Activated B cell treated with CpG ODN at 0.5 μM for 24 hours (primary cell): ENCODE results near the gene OR14K1. TPM values are rescaled to one million over a fixed set of nuclear protein-coding genes. Genes with fewer than 3 reads are reported as not detected.
"Not testable (repeated sequence)": the region's sequence is repeated elsewhere in the genome, so short reads cannot be mapped to it uniquely, and the experiment has no call there.

ENCODE experiments used
- ATAC-seq: fragments of 200-7000 bp; cut with Tn5 transposase; one replicate; pipeline ENCODE4 v1.10.0; 2021; ENCODE audit warnings: low read depth, mild to moderate bottlenecking, moderate library complexity
- CTCF ChIA-PET: fragments of 350-600 bp; sonication (Branson Sonifier 250); formaldehyde crosslinking; loops from one replicate; lab custom pipeline; 2021; ENCODE audit warnings: antibody characterized with exemption; lab: Charles Lee
- POLR2A ChIA-PET: fragments of 350-600 bp; sonication (Branson Sonifier 250); formaldehyde crosslinking; loops from one replicate; lab custom pipeline; 2021; ENCODE audit warnings: antibody characterized with exemption; lab: Charles Lee
- DNase-seq: peaks from one replicate; pipeline ENCODE4 v3.0.0; 2022
- H3K27ac Mint-ChIP-seq: one replicate; pipeline ENCODE4 v1.8.0; 2020; ENCODE audit warnings: mixed read lengths
- H3K27me3 Mint-ChIP-seq: one replicate; pipeline ENCODE4 v1.8.0; 2021; ENCODE audit warnings: mixed read lengths
- H3K36me3 Mint-ChIP-seq: one replicate; pipeline ENCODE4 v1.8.0; 2021; ENCODE audit warnings: low read depth, mixed read lengths
- H3K4me1 Mint-ChIP-seq: one replicate; pipeline ENCODE4 v1.8.0; 2021; ENCODE audit warnings: mixed read lengths
- H3K4me3 Mint-ChIP-seq: one replicate; pipeline ENCODE4 v1.8.0; 2020; ENCODE audit warnings: mild to moderate bottlenecking, mixed read lengths
- H3K9me3 Mint-ChIP-seq: one replicate; pipeline ENCODE4 v1.8.0; 2020; ENCODE audit warnings: mixed read lengths
- intact Hi-C: fragments of 100-400 bp; cut with micrococcal nuclease; formaldehyde crosslinking; loops from one replicate; pipeline ENCODE4 v1.15.1; 2024
- total RNA-seq: library from RNA; stranded (reverse); gene quantifications from 2 replicates; pipeline ENCODE4 v1.2.3, GENCODE V29; 2022
- TF ChIP-seq, protein P1 (sequence below): fragments of 200-600 bp; IDR thresholded peaks from one replicate; pipeline ENCODE4 v1.8.0; 2022; ENCODE audit warnings: antibody characterized with exemption, mild to moderate bottlenecking

OR14K1 gene
- total RNA-seq, 1 donor from 2014 or later: not detected

DNA sequence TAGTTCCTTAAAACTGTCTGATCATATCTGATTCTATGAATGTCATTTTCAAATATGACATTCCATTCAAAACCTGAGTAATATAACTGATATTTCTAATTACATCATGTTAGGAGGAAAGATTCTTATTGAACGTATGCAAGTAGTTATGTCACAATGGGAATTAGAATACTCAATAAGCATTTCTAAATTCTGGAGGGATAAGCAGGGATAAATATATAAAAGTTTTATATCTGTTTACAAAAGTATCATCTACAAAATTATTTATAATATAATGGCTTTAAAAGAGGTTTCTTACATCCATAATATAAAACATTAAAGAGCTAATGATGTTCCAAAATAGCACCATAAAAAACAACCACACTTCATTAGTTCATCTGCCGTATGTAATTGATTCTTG, 9.6 kb downstream of the OR14K1 start, which contains the start of gene OR14A2:
OR14A2 (minus strand) TSS at position 101 of the 400 bp plus-strand sequence.
- no peak within 1 kb of the TSS for H3K27ac Mint-ChIP-seq
- intact Hi-C loops: no loop called here
- no peak within 1 kb of the TSS for H3K4me3 Mint-ChIP-seq
- TF ChIP-seq, protein P1, sequence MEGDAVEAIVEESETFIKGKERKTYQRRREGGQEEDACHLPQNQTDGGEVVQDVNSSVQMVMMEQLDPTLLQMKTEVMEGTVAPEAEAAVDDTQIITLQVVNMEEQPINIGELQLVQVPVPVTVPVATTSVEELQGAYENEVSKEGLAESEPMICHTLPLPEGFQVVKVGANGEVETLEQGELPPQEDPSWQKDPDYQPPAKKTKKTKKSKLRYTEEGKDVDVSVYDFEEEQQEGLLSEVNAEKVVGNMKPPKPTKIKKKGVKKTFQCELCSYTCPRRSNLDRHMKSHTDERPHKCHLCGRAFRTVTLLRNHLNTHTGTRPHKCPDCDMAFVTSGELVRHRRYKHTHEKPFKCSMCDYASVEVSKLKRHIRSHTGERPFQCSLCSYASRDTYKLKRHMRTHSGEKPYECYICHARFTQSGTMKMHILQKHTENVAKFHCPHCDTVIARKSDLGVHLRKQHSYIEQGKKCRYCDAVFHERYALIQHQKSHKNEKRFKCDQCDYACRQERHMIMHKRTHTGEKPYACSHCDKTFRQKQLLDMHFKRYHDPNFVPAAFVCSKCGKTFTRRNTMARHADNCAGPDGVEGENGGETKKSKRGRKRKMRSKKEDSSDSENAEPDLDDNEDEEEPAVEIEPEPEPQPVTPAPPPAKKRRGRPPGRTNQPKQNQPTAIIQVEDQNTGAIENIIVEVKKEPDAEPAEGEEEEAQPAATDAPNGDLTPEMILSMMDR: no peak
- ChIA-PET POLR2A (no interaction called here), CTCF (no interaction called here)
- DNase-seq (no peak), ATAC-seq (no peak)
- no peaks in the 10 kb centered on the region for H3K36me3 Mint-ChIP-seq
- H3K4me1 Mint-ChIP-seq: no peaks in the 10 kb centered on the region
- peaks cover 21% of the 10 kb centered on the region for H3K9me3 Mint-ChIP-seq
- H3K27me3 Mint-ChIP-seq: no peaks in the 10 kb centered on the region

DNA sequence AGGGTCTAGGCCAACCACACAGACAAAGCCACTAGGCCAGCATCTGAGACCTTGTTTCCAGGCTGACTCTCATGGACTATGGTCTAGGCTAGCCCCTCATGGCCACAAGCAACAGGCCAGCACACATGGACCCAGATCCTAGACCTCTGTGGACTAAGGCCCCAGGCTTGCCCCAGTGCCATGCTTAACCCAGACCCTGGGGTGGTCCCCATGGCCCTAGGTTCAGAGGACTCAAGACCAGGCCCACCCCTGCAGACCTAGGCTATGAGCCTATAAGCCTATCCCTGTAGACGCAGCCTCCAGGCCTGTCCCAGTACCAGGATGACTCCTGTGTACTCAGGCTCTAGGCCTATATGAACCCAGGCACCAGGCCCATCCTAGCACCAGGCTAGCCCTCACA, 11.5 kb downstream of the OR14K1 start:
- no peak overlapping the region for H3K27ac Mint-ChIP-seq
- H3K36me3 Mint-ChIP-seq: no peaks in the 10 kb centered on the region
- DNase-seq (no peak), ATAC-seq (no peak)
- intact Hi-C loops: no loop called here
- CTCF ChIA-PET: no interaction called here
- no peaks in the 10 kb centered on the region for H3K27me3 Mint-ChIP-seq
- POLR2A ChIA-PET: no interaction called here
- H3K4me1 Mint-ChIP-seq: no peaks in the 10 kb centered on the region
- H3K4me3 Mint-ChIP-seq: no peak overlapping the region
- TF ChIP-seq, protein P1: no peak
- H3K9me3 Mint-ChIP-seq: peaks cover 21% of the 10 kb centered on the region

DNA sequence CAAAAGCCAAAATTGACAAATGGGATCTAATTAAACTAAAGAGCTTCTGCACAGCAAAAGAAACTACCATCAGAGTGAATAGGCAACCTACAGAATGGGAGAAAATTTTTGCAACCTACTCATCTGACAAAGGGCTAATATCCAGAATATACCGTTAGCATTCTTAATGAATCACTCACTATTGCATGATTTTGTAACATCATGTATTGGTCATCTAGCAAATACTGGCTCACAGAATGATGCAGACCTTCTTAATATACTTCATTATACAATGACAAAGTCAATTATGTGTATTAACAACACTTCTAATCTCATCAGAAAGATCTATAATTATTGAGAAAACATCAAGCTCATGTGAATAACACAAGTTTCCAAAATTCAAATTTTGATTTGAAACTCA, 15.9 kb downstream of the OR14K1 start:
- ATAC-seq, intact Hi-C loops, DNase-seq, CTCF ChIA-PET, H3K36me3 Mint-ChIP-seq, H3K27me3 Mint-ChIP-seq, POLR2A ChIA-PET, H3K4me3 Mint-ChIP-seq, H3K27ac Mint-ChIP-seq, H3K4me1 Mint-ChIP-seq: not testable (repeated sequence)
- peaks cover 19% of the 10 kb centered on the region for H3K9me3 Mint-ChIP-seq

DNA sequence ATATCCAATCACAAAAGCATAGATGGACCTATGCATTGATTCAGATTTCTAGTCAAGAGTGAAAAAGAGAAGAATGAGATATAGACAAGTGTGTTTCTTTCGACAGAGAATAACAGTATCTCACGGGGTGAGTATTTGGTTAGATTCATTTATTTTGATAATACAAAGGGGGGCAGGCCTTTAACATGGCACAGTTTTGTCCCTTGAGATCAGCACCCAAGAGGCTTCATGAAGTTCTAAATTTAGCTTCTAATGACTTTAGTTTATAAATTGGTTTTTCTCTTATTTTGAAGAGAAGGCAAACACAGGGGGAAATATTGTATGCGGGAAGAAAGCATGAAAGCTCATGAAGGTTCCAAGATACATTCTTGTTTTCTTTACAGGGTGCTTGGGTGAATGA, 22.0 kb downstream of the OR14K1 start, which contains the start of gene OR1C1:
OR1C1 (minus strand) TSS at position 101 of the 400 bp plus-strand sequence. CDS start 2,150 bp downstream, outside the sequence.
- no peak within 1 kb of the TSS for H3K4me3 Mint-ChIP-seq
- no peaks in the 10 kb centered on the region for H3K27me3 Mint-ChIP-seq

DNA sequence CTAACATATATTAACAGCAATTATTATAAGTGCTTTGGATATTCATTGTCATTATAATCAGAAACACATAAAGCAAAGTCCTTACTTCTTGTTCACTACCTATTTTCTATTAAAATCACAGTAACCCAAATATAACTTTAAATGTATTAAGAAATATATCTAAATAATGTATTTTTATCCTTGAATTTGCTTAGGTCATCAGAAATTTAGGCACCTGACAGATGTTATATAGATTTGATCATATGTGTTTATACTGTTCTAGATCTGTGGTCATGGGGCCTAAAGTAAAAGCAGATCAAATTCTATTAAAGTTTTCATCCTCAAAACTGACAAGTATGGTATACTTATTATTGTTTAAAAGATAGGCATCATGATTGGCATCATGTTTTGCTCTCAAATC, 31.2 kb downstream of the OR14K1 start:
- CTCF ChIA-PET: no interaction called here
- intact Hi-C loops: no loop called here
- Mint-ChIP-seq H3K36me3 (no peaks in the 10 kb centered on the region), H3K4me1 (no peaks in the 10 kb centered on the region), H3K27me3 (no peaks in the 10 kb centered on the region), H3K4me3 (no peak overlapping the region), H3K9me3 (peaks cover 2% of the 10 kb centered on the region), H3K27ac (no peak overlapping the region)
- DNase-seq (no peak), ATAC-seq (no peak)
- TF ChIP-seq, protein P1: no peak
- POLR2A ChIA-PET: no interaction called here

More for the DNA sequence above, 22.0 kb downstream of the OR14K1 start, which contains the start of gene OR1C1:
- no peaks in the 10 kb centered on the region for H3K9me3 Mint-ChIP-seq
- H3K27ac Mint-ChIP-seq: no peak within 1 kb of the TSS
- DNase-seq: no peak
- no peaks in the 10 kb centered on the region for H3K36me3 Mint-ChIP-seq
- TF ChIP-seq, protein P1: no peak
- ATAC-seq: no peak
- intact Hi-C loops: no loop called here
- no peaks in the 10 kb centered on the region for H3K4me1 Mint-ChIP-seq
- CTCF ChIA-PET: no interaction called here
- POLR2A ChIA-PET: no interaction called here

Other genes starting within 250 kb of the OR14K1 start
- not detected in 2 replicates for gene OR2C3, start 202.2 kb upstream of the OR14K1 start, total RNA-seq
- not detected in 2 replicates for gene GCSAML, start 189.5 kb upstream of the OR14K1 start, total RNA-seq
- gene OR2G2, start 150.3 kb upstream of the OR14K1 start, total RNA-seq: not detected in 2 replicates
- gene OR2G3, start 133.0 kb upstream of the OR14K1 start, total RNA-seq: not detected in 2 replicates
- not detected in 2 replicates for gene OR13G1, start 58.9 kb upstream of the OR14K1 start, total RNA-seq
- not detected in 2 replicates for gene OR6F1, start 22.0 kb upstream of the OR14K1 start, total RNA-seq
- not detected in 2 replicates for gene OR14A2, start 9.5 kb downstream of the OR14K1 start, total RNA-seq
- not detected in 2 replicates for gene OR1C1, start 21.9 kb downstream of the OR14K1 start, total RNA-seq
- gene OR14A16, start 85.5 kb downstream of the OR14K1 start, total RNA-seq: not detected in 2 replicates
- gene OR11L1, start 103.3 kb downstream of the OR14K1 start, total RNA-seq: not detected in 2 replicates
- 0.39 and 0.49 TPM in 2 replicates for gene TRIM58, start 118.6 kb downstream of the OR14K1 start, total RNA-seq
- 0.24 TPM in 1 of 2 replicates, not detected in the other for gene OR2W3, start 157.0 kb downstream of the OR14K1 start, total RNA-seq
- not detected in 2 replicates for gene OR2T8, start 181.6 kb downstream of the OR14K1 start, total RNA-seq
- not detected in 2 replicates for gene OR2AJ1, start 186.3 kb downstream of the OR14K1 start, total RNA-seq
- not detected in 2 replicates for gene OR2L8, start 210.2 kb downstream of the OR14K1 start, total RNA-seq
- gene OR2AK2, start 226.6 kb downstream of the OR14K1 start, total RNA-seq: not detected in 2 replicates